ENCODE measurements around the gene TMEM200A.

TMEM200A gene

DNA sequence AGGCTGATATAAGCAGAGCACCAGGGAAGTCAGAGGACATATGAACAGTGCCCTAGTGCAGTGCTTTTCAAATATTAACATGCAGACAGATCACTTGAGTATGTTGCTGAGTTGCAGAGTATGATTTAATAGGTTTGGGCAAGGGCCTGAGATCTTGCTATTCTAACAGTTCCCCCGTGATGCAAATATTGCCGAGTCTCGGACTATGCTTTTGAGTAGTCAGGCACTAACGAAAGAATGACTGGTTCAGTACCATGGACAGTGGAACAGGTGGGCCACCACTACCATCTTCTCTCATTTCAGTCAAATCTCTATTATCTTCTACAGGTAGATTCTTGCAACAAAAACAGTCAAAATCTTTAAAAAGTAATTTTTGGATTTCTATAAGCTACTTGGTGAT is 3.7 kb upstream of the TMEM200A start:
- H3K9ac ChIP-seq (ENCODE audit: low read length in 2 of 2), result no peak overlapping the region
- H3K4me1 ChIP-seq (ENCODE audit: control insufficient read depth, insufficient read depth, low read length), result peaks cover 6% of the 10 kb centered on the region
- no peak overlapping the region for H3K27ac ChIP-seq (ENCODE audit: low read length)
- H3K36me3 ChIP-seq (ENCODE audit: control insufficient read depth in 2 of 2, insufficient read depth in 2 of 2, low read length in 2 of 2), result no peaks in the 10 kb centered on the region
- no peaks in the 10 kb centered on the region for H3K9me3 ChIP-seq (ENCODE audit: control insufficient read depth in 2 of 2, low read length in 2 of 2)
- no peak overlapping the region for H3K4me3 ChIP-seq (ENCODE audit: low read length in 2 of 2)
- peaks cover 12 to 21% of the 10 kb centered on the region in 2 donors for H3K27me3 ChIP-seq (ENCODE audit: control insufficient read depth in 1 of 2, insufficient read depth in 2 of 2, low read length in 2 of 2)

GRCh38 chr6:130364224-130364780 is 1.5 kb upstream of the TMEM200A start:
- H3K27ac ChIP-seq (ENCODE audit: low read length), result no peak overlapping the region
- H3K9me3 ChIP-seq (ENCODE audit: control insufficient read depth in 2 of 2, low read length in 2 of 2), result no peaks in the 10 kb centered on the region
- peaks cover 16 to 23% of the 10 kb centered on the region in 2 donors for H3K27me3 ChIP-seq (ENCODE audit: control insufficient read depth in 1 of 2, insufficient read depth in 2 of 2, low read length in 2 of 2)
- no peaks in the 10 kb centered on the region for H3K36me3 ChIP-seq (ENCODE audit: control insufficient read depth in 2 of 2, insufficient read depth in 2 of 2, low read length in 2 of 2)
- H3K9ac ChIP-seq (ENCODE audit: low read length in 2 of 2), result no peak overlapping the region
- no peak overlapping the region for H3K4me3 ChIP-seq (ENCODE audit: low read length in 2 of 2)
- H3K4me1 ChIP-seq (ENCODE audit: control insufficient read depth, insufficient read depth, low read length), result peaks cover 6% of the 10 kb centered on the region

DNA sequence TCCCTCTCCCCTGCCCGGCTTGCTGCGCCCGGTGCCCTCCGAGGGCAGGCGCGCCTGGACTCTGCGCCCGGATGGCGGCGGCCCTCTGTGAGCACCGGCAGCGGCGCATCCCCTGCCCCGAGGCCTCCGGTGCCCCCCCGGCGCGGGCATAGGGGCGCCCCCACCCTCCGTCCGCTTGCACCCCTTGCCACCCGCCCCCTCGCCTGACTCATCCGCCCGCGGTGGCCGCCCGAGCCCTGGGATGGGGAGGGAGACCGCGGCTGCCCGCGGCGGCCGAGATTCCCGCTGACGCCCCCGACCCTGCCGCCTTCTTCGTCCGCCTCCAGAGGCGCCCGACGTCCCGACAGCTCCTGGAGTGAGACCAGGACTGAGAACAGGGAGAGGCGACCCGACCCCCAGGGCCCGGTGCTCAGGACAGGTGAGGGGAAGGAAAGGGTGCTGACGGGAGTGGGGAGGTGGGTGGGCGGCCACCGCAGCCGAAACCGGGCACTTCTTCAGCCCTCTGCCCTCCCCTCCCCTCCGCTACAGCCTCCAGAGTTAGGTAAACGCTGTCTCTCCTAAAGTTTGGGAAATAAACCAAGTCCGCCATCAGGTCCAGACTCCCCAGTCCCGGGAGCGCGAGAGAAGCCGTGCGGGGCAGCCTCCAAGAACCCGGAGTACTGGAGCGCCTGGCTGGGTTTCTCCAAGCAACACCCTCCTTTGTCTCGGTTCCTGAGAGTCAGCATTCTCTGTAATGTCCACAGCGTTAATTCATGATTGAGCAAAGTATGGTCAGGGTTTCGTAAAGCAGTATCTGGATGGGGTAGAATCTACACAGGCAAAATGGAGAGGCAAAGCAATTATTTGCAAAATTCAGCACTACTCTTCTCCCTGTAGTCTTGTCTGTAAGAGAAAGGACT is 539 bp downstream of the TMEM200A start:
- Histone ChIP-seq H3K4me3 (ENCODE audit: low read length in 2 of 2) (peak overlapping the region; percentile 58 to 74), H3K27me3 (ENCODE audit: control insufficient read depth in 1 of 2, insufficient read depth in 2 of 2, low read length in 2 of 2) (peaks cover 17 to 23% of the 10 kb centered on the region in 2 donors), H3K9me3 (ENCODE audit: control insufficient read depth in 2 of 2, low read length in 2 of 2) (no peaks in the 10 kb centered on the region), H3K9ac (ENCODE audit: low read length in 2 of 2) (no peak overlapping the region), H3K4me1 (ENCODE audit: control insufficient read depth, insufficient read depth, low read length) (peaks cover 6% of the 10 kb centered on the region), H3K27ac (ENCODE audit: low read length) (no peak overlapping the region), H3K36me3 (ENCODE audit: control insufficient read depth in 2 of 2, insufficient read depth in 2 of 2, low read length in 2 of 2) (no peaks in the 10 kb centered on the region)

DNA sequence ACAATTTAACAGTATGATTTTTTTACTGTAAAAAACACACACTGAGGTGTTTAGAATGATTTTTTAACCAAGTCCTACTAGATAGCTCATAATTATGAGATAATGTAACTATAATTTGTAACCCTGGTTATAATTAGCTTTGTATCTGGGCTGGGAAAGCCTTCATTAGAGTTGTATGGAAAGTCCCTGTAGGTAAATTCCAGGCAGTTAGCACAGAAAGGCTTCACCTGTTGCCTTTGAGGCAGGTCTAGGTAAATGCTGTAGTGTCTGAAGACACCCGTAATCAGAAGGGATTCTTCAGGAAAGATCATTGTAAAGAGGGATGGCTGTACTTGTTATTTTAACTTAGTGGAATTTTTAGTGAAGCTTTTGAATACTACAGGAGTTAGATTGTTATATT is 1.9 kb downstream of the TMEM200A start:
- Histone ChIP-seq H3K4me1 (ENCODE audit: control insufficient read depth, insufficient read depth, low read length) (peaks cover 6% of the 10 kb centered on the region), H3K9ac (ENCODE audit: low read length in 2 of 2) (no peak overlapping the region), H3K4me3 (ENCODE audit: low read length in 2 of 2) (no peak overlapping the region), H3K27me3 (ENCODE audit: control insufficient read depth in 1 of 2, insufficient read depth in 2 of 2, low read length in 2 of 2) (peaks cover 19 to 23% of the 10 kb centered on the region in 2 donors), H3K27ac (ENCODE audit: low read length) (no peak overlapping the region), H3K9me3 (ENCODE audit: control insufficient read depth in 2 of 2, low read length in 2 of 2) (no peaks in the 10 kb centered on the region), H3K36me3 (ENCODE audit: control insufficient read depth in 2 of 2, insufficient read depth in 2 of 2, low read length in 2 of 2) (no peaks in the 10 kb centered on the region)

GRCh38 chr6:130368576-130368975 is 2.8 kb downstream of the TMEM200A start:
- Histone ChIP-seq H3K27me3 (ENCODE audit: control insufficient read depth in 1 of 2, insufficient read depth in 2 of 2, low read length in 2 of 2) (peaks cover 19 to 23% of the 10 kb centered on the region in 2 donors), H3K36me3 (ENCODE audit: control insufficient read depth in 2 of 2, insufficient read depth in 2 of 2, low read length in 2 of 2) (no peaks in the 10 kb centered on the region), H3K9ac (ENCODE audit: low read length in 2 of 2) (no peak overlapping the region), H3K4me1 (ENCODE audit: control insufficient read depth, insufficient read depth, low read length) (peaks cover 6% of the 10 kb centered on the region), H3K27ac (ENCODE audit: low read length) (no peak overlapping the region), H3K4me3 (ENCODE audit: low read length in 2 of 2) (no peak overlapping the region), H3K9me3 (ENCODE audit: control insufficient read depth in 2 of 2, low read length in 2 of 2) (no peaks in the 10 kb centered on the region)

DNA sequence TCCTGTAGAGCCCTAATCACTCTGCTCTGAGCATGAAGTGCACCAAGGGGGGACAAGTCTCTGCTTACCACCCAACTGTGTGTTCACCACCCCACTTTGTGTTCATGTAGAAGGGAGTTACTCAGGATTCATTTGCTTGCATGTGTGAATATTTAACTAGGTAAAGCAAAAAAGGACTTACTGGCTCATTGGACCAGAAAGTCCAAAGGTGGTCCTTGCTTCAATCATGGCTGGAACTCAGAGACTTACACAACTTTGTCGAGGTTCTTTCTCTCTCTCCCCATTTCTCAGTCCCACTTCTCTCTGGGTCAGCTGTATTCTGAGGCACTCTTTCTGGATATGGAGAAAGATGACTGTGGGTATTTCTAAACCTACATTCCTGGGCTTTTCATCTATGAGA is 4.0 kb downstream of the TMEM200A start:
- no peaks in the 10 kb centered on the region for H3K9me3 ChIP-seq (ENCODE audit: control insufficient read depth in 2 of 2, low read length in 2 of 2)
- peaks cover 6% of the 10 kb centered on the region for H3K4me1 ChIP-seq (ENCODE audit: control insufficient read depth, insufficient read depth, low read length)
- no peak overlapping the region for H3K4me3 ChIP-seq (ENCODE audit: low read length in 2 of 2)
- no peaks in the 10 kb centered on the region for H3K36me3 ChIP-seq (ENCODE audit: control insufficient read depth in 2 of 2, insufficient read depth in 2 of 2, low read length in 2 of 2)
- H3K9ac ChIP-seq (ENCODE audit: low read length in 2 of 2), result no peak overlapping the region
- peaks cover 18 to 22% of the 10 kb centered on the region in 2 donors for H3K27me3 ChIP-seq (ENCODE audit: control insufficient read depth in 1 of 2, insufficient read depth in 2 of 2, low read length in 2 of 2)
- H3K27ac ChIP-seq (ENCODE audit: low read length), result no peak overlapping the region

GRCh38 chr6:130371921-130372420 is 6.2 kb downstream of the TMEM200A start:
- H3K27me3 ChIP-seq (ENCODE audit: control insufficient read depth in 1 of 2, insufficient read depth in 2 of 2, low read length in 2 of 2), result peaks cover 2 to 8% of the 10 kb centered on the region in 2 donors
- no peak overlapping the region for H3K9ac ChIP-seq (ENCODE audit: low read length in 2 of 2)
- H3K36me3 ChIP-seq (ENCODE audit: control insufficient read depth in 2 of 2, insufficient read depth in 2 of 2, low read length in 2 of 2), result no peaks in the 10 kb centered on the region
- H3K27ac ChIP-seq (ENCODE audit: low read length), result no peak overlapping the region
- no peak overlapping the region for H3K4me3 ChIP-seq (ENCODE audit: low read length in 2 of 2)
- no peaks in the 10 kb centered on the region for H3K4me1 ChIP-seq (ENCODE audit: control insufficient read depth, insufficient read depth, low read length)
- no peaks in the 10 kb centered on the region for H3K9me3 ChIP-seq (ENCODE audit: control insufficient read depth in 2 of 2, low read length in 2 of 2)

- Histone ChIP-seq H3K9ac (ENCODE audit: low read length in 2 of 2) (no peak overlapping the region), H3K36me3 (ENCODE audit: control insufficient read depth in 2 of 2, insufficient read depth in 2 of 2, low read length in 2 of 2) (no peaks in the 10 kb centered on the region), H3K4me3 (ENCODE audit: low read length in 2 of 2) (no peak overlapping the region), H3K9me3 (ENCODE audit: control insufficient read depth in 2 of 2, low read length in 2 of 2) (no peaks in the 10 kb centered on the region), H3K27ac (ENCODE audit: low read length) (no peak overlapping the region), H3K27me3 (ENCODE audit: control insufficient read depth in 1 of 2, insufficient read depth in 2 of 2, low read length in 2 of 2) (peaks cover 2 to 7% of the 10 kb centered on the region in 2 donors), H3K4me1 (ENCODE audit: control insufficient read depth, insufficient read depth, low read length) (no peaks in the 10 kb centered on the region)
Observed at GRCh38 chr6:130372786-130373185, 7.0 kb downstream of the TMEM200A start.

- Histone ChIP-seq H3K9ac (ENCODE audit: low read length in 2 of 2) (no peak overlapping the region), H3K27me3 (ENCODE audit: control insufficient read depth in 1 of 2, insufficient read depth in 2 of 2, low read length in 2 of 2) (peaks cover 0 to 3% of the 10 kb centered on the region in 2 donors), H3K4me3 (ENCODE audit: low read length in 2 of 2) (no peak overlapping the region), H3K4me1 (ENCODE audit: control insufficient read depth, insufficient read depth, low read length) (no peaks in the 10 kb centered on the region), H3K9me3 (ENCODE audit: control insufficient read depth in 2 of 2, low read length in 2 of 2) (no peaks in the 10 kb centered on the region), H3K36me3 (ENCODE audit: control insufficient read depth in 2 of 2, insufficient read depth in 2 of 2, low read length in 2 of 2) (no peaks in the 10 kb centered on the region), H3K27ac (ENCODE audit: low read length) (no peak overlapping the region)
Observed at GRCh38 chr6:130373992-130374391, 8.2 kb downstream of the TMEM200A start.

DNA sequence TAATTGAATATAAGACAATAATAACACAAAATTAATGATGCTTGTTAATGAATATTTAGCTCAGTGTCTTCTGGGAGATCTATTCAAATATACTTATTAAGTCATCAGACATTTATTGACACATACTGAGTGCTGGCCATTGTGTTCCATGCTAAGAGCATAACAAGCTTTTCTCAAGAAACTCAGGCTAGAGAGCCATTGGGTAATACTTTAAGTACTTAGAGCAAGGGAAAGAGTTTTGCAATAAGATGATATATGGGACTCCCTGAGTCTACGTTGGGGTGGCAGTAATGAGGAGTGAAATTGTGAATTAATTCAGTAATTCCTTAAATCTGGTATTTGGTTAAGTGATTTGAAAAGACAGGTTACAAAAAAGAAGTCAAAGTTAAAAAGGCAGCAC is 11.1 kb downstream of the TMEM200A start:
- Histone ChIP-seq H3K36me3 (ENCODE audit: control insufficient read depth in 2 of 2, insufficient read depth in 2 of 2, low read length in 2 of 2) (no peaks in the 10 kb centered on the region), H3K4me1 (ENCODE audit: control insufficient read depth, insufficient read depth, low read length) (no peaks in the 10 kb centered on the region), H3K9ac (ENCODE audit: low read length in 2 of 2) (no peak overlapping the region), H3K4me3 (ENCODE audit: low read length in 2 of 2) (no peak overlapping the region), H3K27me3 (ENCODE audit: control insufficient read depth in 1 of 2, insufficient read depth in 2 of 2, low read length in 2 of 2) (no peaks in the 10 kb centered on the region), H3K9me3 (ENCODE audit: control insufficient read depth in 2 of 2, low read length in 2 of 2) (no peaks in the 10 kb centered on the region), H3K27ac (ENCODE audit: low read length) (no peak overlapping the region)

DNA sequence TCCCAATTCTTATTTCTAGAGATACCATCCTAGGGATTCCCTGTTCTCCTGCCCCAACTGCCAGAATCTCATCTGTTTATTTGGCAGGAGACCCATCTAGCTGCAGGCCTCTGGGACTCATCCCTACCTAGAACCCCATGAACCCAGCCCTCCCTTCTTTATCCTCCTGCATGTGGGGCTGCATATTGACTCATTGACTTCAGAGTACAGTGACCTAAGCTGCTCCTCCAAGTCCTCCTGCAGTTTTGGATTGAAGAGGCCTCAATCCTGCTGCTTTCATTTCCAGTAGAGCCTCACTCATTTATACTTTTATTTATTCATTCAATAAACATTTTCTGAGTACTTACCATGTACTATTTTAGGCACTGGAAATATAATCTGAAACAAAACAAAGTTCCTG is 11.6 kb downstream of the TMEM200A start:
- no peaks in the 10 kb centered on the region for H3K9me3 ChIP-seq (ENCODE audit: control insufficient read depth in 2 of 2, low read length in 2 of 2)
- H3K36me3 ChIP-seq (ENCODE audit: control insufficient read depth in 2 of 2, insufficient read depth in 2 of 2, low read length in 2 of 2), result no peaks in the 10 kb centered on the region
- H3K9ac ChIP-seq (ENCODE audit: low read length in 2 of 2), result no peak overlapping the region
- no peak overlapping the region for H3K27ac ChIP-seq (ENCODE audit: low read length)
- no peaks in the 10 kb centered on the region for H3K4me1 ChIP-seq (ENCODE audit: control insufficient read depth, insufficient read depth, low read length)
- H3K27me3 ChIP-seq (ENCODE audit: control insufficient read depth in 1 of 2, insufficient read depth in 2 of 2, low read length in 2 of 2), result no peaks in the 10 kb centered on the region
- H3K4me3 ChIP-seq (ENCODE audit: low read length in 2 of 2), result no peak overlapping the region
